SU-DHL-6 (cell line): ENCODE measurements around the gene UBASH3A.

Experiments used
- H2AFZ ChIP-seq: fragments of 200-600 bp; sonication (generic); 2 replicates; pipeline ENCODE4 v1.6.1; 2014; ENCODE audit warnings: low read depth, mild to moderate bottlenecking, moderate library complexity, mixed read lengths, antibody characterized with exemption, low read length; ENCODE audit not compliant: severe bottlenecking
- H3F3A ChIP-seq: fragments of 200-600 bp; shearing (Covaris generic); 2 replicates; pipeline ENCODE4 v1.6.0; 2016; ENCODE audit warnings: antibody characterized with exemption, mild to moderate bottlenecking; ENCODE audit not compliant: insufficient read depth
- H3K27ac ChIP-seq: fragments of 200-600 bp; sonication (generic); 2 replicates; pipeline ENCODE4 v1.5.1; 2016; ENCODE audit warnings: low read depth, mild to moderate bottlenecking, low read length, moderate library complexity, mixed read lengths
- H3K27me3 ChIP-seq: fragments of 200-600 bp; sonication (generic), shearing (Covaris generic); 2 replicates; pipeline ENCODE4 v1.6.0; 2014; ENCODE audit warnings: mild to moderate bottlenecking, low read length
- H3K36me3 ChIP-seq: fragments of 200-600 bp; sonication (generic); 2 replicates; pipeline ENCODE4 v1.6.1; 2014; ENCODE audit warnings: mild to moderate bottlenecking, low read length, mixed read lengths
- H3K4me2 ChIP-seq: fragments of 300-600, 200-600 bp; shearing (Covaris generic), sonication (generic); 2 replicates; pipeline ENCODE4 v1.6.0; 2014; ENCODE audit warnings: low read length, low read depth, mild to moderate bottlenecking; ENCODE audit not compliant: poor library complexity, severe bottlenecking
- H3K4me3 ChIP-seq: fragments of 200-600 bp; sonication (generic); 2 replicates; pipeline ENCODE4 v1.5.1; 2014; ENCODE audit warnings: antibody characterized with exemption, low read length, mild to moderate bottlenecking, mixed read lengths; ENCODE audit not compliant: insufficient read depth, poor library complexity, severe bottlenecking
- H3K79me2 ChIP-seq: fragments of 200-600 bp; sonication (generic); 2 replicates; pipeline ENCODE4 v1.6.1; 2014; ENCODE audit warnings: mild to moderate bottlenecking, low read length, moderate library complexity; ENCODE audit not compliant: insufficient read depth
- H3K9ac ChIP-seq: fragments of 200-600 bp; sonication (generic); 2 replicates; pipeline ENCODE4 v1.7.0; 2014; ENCODE audit warnings: mild to moderate bottlenecking, low read length
- H3K9me2 ChIP-seq: fragments of 200-600 bp; sonication (generic); replicated peaks from 2 replicates; pipeline ENCODE4 v1.6.1; 2014; ENCODE audit warnings: low read length; ENCODE audit not compliant: insufficient read depth
- H3K9me3 ChIP-seq: fragments of 200-600 bp; sonication (generic); 2 replicates; pipeline ENCODE4 v1.6.1; 2014; ENCODE audit warnings: low read length, mixed read lengths; ENCODE audit not compliant: insufficient read depth
- H4K20me1 ChIP-seq: fragments of 200-600 bp; sonication (generic); 2 replicates; pipeline ENCODE4 v1.6.1; 2014; ENCODE audit warnings: low read depth, mild to moderate bottlenecking, antibody characterized with exemption, low read length, moderate library complexity, mixed read lengths
- CTCF ChIP-seq: fragments of 200-600 bp; sonication (generic); IDR thresholded peaks from one replicate; pipeline ENCODE4 v1.5.1; 2017; ENCODE audit warnings: antibody characterized with exemption, mild to moderate bottlenecking, low read length, moderate library complexity; ENCODE audit not compliant: insufficient read depth, poor library complexity, severe bottlenecking
- EZH2phosphoT487 ChIP-seq: fragments of 200-600 bp; sonication (generic), shearing (Covaris generic); conservative IDR thresholded peaks from 2 replicates; pipeline ENCODE4 v1.6.1; 2018; ENCODE audit warnings: mild to moderate bottlenecking, antibody characterized with exemption, low read length, moderate library complexity, mixed read lengths

Gene UBASH3A

GRCh38 chr21:42398436-42399028 is 5.2 kb upstream of the UBASH3A start:
- Histone ChIP-seq H3K9ac (no peak overlapping the region), H3K27me3 (no peaks in the 10 kb centered on the region), H2AFZ (no peak overlapping the region), H3K9me3 (peaks cover 5% of the 10 kb centered on the region; the same call in 1 of the 2 replicates), H3K4me2 (no peak overlapping the region), H3K79me2 (no peaks in the 10 kb centered on the region), H3K27ac (no peak overlapping the region), H3K9me2 (no peaks in the 10 kb centered on the region), H3K4me3 (no peak overlapping the region), H3F3A (no peaks in the 10 kb centered on the region), H4K20me1 (no peaks in the 10 kb centered on the region), H3K36me3 (no peaks in the 10 kb centered on the region)
- TF ChIP-seq CTCF, result no peak
- no peak for TF ChIP-seq EZH2phosphoT487

GRCh38 chr21:42400525-42400924 is 3.2 kb upstream of the UBASH3A start:
- Histone ChIP-seq H3K36me3 (no peaks in the 10 kb centered on the region), H3K4me3 (no peak overlapping the region), H3K4me2 (no peak overlapping the region), H3K27me3 (no peaks in the 10 kb centered on the region), H3K9me2 (no peaks in the 10 kb centered on the region), H3F3A (no peaks in the 10 kb centered on the region), H4K20me1 (no peaks in the 10 kb centered on the region), H2AFZ (no peak overlapping the region), H3K9me3 (peaks cover 5% of the 10 kb centered on the region; the same call in 1 of the 2 replicates), H3K79me2 (no peaks in the 10 kb centered on the region), H3K9ac (no peak overlapping the region), H3K27ac (no peak overlapping the region)
- TF ChIP-seq EZH2phosphoT487 (no peak), CTCF (no peak)

- TF ChIP-seq CTCF (no peak), EZH2phosphoT487 (no peak)
- Histone ChIP-seq H3K9me3 (peaks cover 5% of the 10 kb centered on the region; the same call in 1 of the 2 replicates), H2AFZ (no peak overlapping the region), H3K4me2 (no peak overlapping the region), H3K27me3 (no peaks in the 10 kb centered on the region), H3K27ac (no peak overlapping the region), H3K9ac (no peak overlapping the region), H3K79me2 (no peaks in the 10 kb centered on the region), H3K4me3 (no peak overlapping the region), H4K20me1 (no peaks in the 10 kb centered on the region), H3F3A (no peaks in the 10 kb centered on the region), H3K9me2 (no peaks in the 10 kb centered on the region), H3K36me3 (no peaks in the 10 kb centered on the region)
Observed at GRCh38 chr21:42401154-42401553, 2.5 kb upstream of the UBASH3A start.
